Muscle layer of colon (tissue), 2 donors: Measurements from ENCODE around the gene CYSLTR2.

ENCODE experiments used
- H3K27ac ChIP-seq: one replicate; pipeline ENCODE4 v1.7.0; 2013; ENCODE audit warnings: low read depth, mild to moderate bottlenecking, low read length, moderate library complexity
- H3K27me3 ChIP-seq, 2 donors: one replicate each; pipeline ENCODE4 v1.7.0; 2013; ENCODE audit warnings: low read length in 2 of 2, mild to moderate bottlenecking in 2 of 2; ENCODE audit not compliant: insufficient read depth in 2 of 2, control insufficient read depth in 1 of 2
- H3K36me3 ChIP-seq: one replicate; pipeline ENCODE4 v1.7.0; 2013; ENCODE audit warnings: mild to moderate bottlenecking, low read length; ENCODE audit not compliant: insufficient read depth
- H3K4me1 ChIP-seq: one replicate; pipeline ENCODE4 v1.7.0; 2013; ENCODE audit warnings: mild to moderate bottlenecking, low read length; ENCODE audit not compliant: insufficient read depth
- H3K4me3 ChIP-seq, 2 donors: one replicate each; pipeline ENCODE4 v1.7.0; 2013; ENCODE audit warnings: low read length in 2 of 2, low read depth in 1 of 2, mild to moderate bottlenecking in 1 of 2, moderate library complexity in 1 of 2
- H3K9ac ChIP-seq: one replicate; pipeline ENCODE4 v1.7.0; 2013; ENCODE audit warnings: low read length
- H3K9me3 ChIP-seq: one replicate; pipeline ENCODE4 v1.7.0; 2013; ENCODE audit warnings: mild to moderate bottlenecking, low read length
- donor health status: abdominal sarcoma.
- donor health status: Adenocarcinoma of cecum.

Gene CYSLTR2

DNA sequence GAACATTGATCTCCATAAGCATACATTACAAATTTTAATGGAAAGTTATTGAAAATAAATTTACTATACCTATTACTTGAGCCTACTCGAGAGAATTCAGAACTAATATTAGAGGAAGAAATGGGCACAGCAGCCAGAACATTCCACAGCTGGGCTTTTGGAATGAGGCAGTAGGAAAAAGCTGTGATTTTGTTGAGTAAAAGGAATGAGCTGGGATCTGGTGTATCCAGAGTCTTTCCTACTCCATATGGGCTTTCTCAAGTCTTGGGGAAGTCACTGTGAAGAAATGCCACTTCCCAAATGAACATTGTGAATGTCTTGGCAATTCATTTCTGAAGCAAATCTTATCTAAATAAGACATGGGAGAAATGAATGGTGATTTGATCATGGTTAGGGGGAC, 93.1 kb downstream of the CYSLTR2 start:
- Histone ChIP-seq H3K27ac (no peak overlapping the region), H3K9ac (no peak overlapping the region), H3K36me3 (no peaks in the 10 kb centered on the region), H3K27me3 (no peaks in the 10 kb centered on the region), H3K9me3 (no peaks in the 10 kb centered on the region), H3K4me3 (no peak overlapping the region), H3K4me1 (peaks cover 26% of the 10 kb centered on the region)

DNA sequence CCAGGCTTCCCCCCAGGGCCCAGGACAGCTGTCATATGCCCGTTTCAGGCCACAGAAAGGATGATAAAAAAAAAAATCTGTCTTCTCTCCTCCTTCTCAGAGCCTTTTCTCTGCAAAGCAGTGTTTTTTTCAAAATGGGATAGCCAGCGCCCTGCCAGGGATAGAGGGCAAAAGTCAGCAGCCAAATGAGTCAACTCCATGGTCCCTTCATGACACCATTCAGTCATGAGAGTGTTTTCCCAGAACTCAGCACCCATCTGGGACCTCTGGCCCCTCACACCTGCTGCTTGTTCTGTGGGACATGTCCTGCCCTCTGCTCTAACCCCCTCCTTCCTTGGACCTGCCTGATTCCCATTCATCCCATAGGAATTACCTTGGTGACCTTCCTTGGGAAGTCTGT, 95.0 kb downstream of the CYSLTR2 start:
- Histone ChIP-seq H3K4me1 (peaks cover 26% of the 10 kb centered on the region), H3K36me3 (no peaks in the 10 kb centered on the region), H3K9me3 (no peaks in the 10 kb centered on the region), H3K27ac (no peak overlapping the region), H3K27me3 (no peaks in the 10 kb centered on the region), H3K4me3 (no peak overlapping the region), H3K9ac (no peak overlapping the region)

- H3K9ac ChIP-seq = no peak overlapping the region
- no peaks in the 10 kb centered on the region for H3K9me3 ChIP-seq
- H3K36me3 ChIP-seq = no peaks in the 10 kb centered on the region
- peak overlapping the region; percentile 64 for H3K27ac ChIP-seq
- H3K27me3 ChIP-seq = no peaks in the 10 kb centered on the region
- H3K4me3 ChIP-seq = no peak overlapping the region
- H3K4me1 ChIP-seq = peaks cover 26% of the 10 kb centered on the region
Measured at GRCh38 chr13:48749144-48749543, 95.4 kb downstream of the CYSLTR2 start.

DNA sequence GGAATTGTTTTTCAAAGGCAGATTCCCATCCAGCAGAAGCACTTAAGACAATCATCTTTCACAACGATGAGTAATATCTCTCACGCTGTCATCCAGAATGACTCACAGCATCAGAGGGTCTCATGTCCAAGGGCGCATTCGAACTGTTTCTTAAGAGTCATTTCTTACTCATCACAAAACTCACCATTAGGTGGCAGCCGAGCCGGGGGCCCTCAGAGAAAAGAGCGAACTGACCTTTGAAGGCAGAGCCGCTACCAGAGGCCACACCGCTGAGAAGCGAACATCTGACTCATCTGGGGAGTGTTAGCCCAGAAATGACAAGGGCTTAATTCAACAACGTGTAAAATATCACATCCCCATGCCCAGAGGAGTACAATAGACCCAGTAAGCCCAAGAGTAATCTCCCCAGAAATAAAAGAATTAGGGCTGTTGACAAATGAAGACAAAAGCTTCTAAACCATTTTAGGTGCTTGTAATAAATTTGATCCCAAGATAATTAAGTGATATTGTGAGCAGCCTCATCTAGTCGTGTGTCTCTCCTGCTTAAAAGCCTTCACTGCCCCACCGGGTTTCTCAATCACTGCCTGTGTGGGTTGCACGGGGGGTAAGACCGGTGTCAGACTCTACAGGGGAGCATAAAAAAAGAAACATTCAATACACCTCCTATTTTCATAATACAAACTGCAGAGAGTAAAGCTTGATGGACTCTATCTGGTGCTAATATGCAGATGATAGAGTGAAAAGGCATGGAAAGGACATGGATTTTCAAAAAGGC, 96.2 kb downstream of the CYSLTR2 start:
- Histone ChIP-seq H3K9ac (no peak overlapping the region), H3K27ac (peak overlapping the region; percentile 64), H3K4me3 (no peak overlapping the region), H3K9me3 (no peaks in the 10 kb centered on the region), H3K36me3 (no peaks in the 10 kb centered on the region), H3K27me3 (no peaks in the 10 kb centered on the region), H3K4me1 (peaks cover 26% of the 10 kb centered on the region)

DNA sequence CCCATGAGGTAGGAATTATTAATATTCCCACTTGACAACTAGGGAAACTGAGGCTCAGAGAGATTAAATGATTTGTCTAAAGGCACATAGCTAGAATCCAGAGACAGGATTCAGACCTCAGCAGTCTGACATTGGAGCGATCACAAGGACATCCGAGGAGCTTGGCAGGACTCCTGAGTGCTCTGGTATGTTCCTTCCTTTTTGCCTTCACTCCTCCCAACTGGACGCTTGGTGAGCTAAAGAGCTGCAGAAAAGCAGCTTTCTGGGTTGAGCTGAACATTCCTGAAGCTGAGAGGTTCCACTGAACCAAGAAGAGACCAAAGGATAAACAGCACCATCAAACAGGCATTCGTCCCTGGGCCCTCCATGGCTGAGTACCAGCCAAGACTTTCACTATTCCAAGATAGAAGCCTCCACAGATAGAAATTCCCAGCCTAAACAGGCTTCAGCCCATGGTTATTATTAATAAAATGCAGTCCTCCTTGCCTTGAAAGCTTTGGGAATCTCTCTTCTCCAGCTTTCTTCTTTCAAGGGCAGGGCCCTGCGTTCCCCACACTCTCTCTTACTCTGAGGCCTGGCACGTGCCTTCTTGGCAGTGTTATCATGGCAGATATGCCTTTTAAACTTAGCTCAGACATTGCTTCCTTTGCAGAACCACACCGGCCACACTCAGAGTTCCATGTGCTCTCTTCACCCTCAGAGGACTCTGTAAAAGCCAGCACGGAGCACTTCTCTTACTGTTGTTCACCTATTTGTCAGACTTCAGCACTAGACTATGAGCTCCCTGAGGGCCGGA, 97.1 kb downstream of the CYSLTR2 start:
- no peak overlapping the region for H3K9ac ChIP-seq
- H3K27ac ChIP-seq = peak overlapping the region; percentile 64

DNA sequence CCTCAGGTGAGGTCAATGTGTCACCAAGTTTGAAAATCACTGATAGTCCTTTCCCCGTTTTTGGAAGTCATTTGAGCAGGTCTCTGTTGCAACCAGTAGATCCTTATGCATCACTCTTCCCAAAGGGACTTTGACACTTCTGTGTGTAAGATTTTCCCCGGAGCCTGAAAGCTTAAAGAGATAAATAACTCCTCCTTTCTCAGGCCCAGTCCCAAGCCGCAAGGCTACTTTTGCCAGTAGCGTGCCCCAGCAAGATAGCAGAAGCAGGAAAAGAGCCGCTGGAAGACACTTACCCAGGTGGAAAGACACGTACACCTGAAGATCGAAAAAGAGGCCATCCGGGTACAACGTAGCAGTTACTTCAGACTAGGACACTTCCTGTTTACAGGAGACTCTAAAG, 106.9 kb downstream of the CYSLTR2 start:
- Histone ChIP-seq H3K4me3 (no peak overlapping the region), H3K36me3 (no peaks in the 10 kb centered on the region), H3K27me3 (no peaks in the 10 kb centered on the region), H3K9ac (no peak overlapping the region), H3K9me3 (no peaks in the 10 kb centered on the region), H3K4me1 (no peaks in the 10 kb centered on the region), H3K27ac (no peak overlapping the region)

More for the DNA sequence above, 97.1 kb downstream of the CYSLTR2 start:
- peaks cover 26% of the 10 kb centered on the region for H3K4me1 ChIP-seq
- no peak overlapping the region for H3K4me3 ChIP-seq
- no peaks in the 10 kb centered on the region for H3K9me3 ChIP-seq
- H3K27me3 ChIP-seq = no peaks in the 10 kb centered on the region
- H3K36me3 ChIP-seq = no peaks in the 10 kb centered on the region
